NCI-H524 (cell line): ENCODE data around the gene ACSM5.
"Not testable (repeated sequence)": the region's sequence is repeated elsewhere in the genome, so short reads cannot be mapped to it uniquely, and the experiment has no call there.

Source experiments
- DNase-seq, 2 experiments: peaks; one replicate each; lab custom pipeline; 2025; lab: John Stamatoyannopoulos, UW

ACSM5 gene

GRCh38 chr16:20398603-20399002 lies 10.7 kb upstream of the ACSM5 start:
- no peak for DNase-seq

- no peak for DNase-seq
Observed at GRCh38 chr16:20399185-20399584, 10.1 kb upstream of the ACSM5 start.

GRCh38 chr16:20401066-20401465 lies 8.3 kb upstream of the ACSM5 start:
- DNase-seq: no peak

GRCh38 chr16:20401475-20402016 lies 7.8 kb upstream of the ACSM5 start:
- DNase-seq: no peak

- no peak for DNase-seq
Observed at GRCh38 chr16:20402651-20403050, 6.7 kb upstream of the ACSM5 start.

- no peak for DNase-seq
Observed at GRCh38 chr16:20404637-20405036, 4.7 kb upstream of the ACSM5 start, which contains the start of gene PDILT. Gene PDILT, minus strand, starts transcription at chr16:20404737. Its CDS starts 5,437 bp downstream, at chr16:20399300.

GRCh38 chr16:20410121-20410723 lies 888 bp downstream of the ACSM5 start:
- no peak for DNase-seq

- DNase-seq: no peak
Observed at GRCh38 chr16:20411055-20411454, 1.7 kb downstream of the ACSM5 start.

GRCh38 chr16:20415541-20415940 lies 6.2 kb downstream of the ACSM5 start:
- DNase-seq: no peak

GRCh38 chr16:20419093-20419492 lies 9.8 kb downstream of the ACSM5 start:
- DNase-seq: not testable (repeated sequence)

GRCh38 chr16:20421748-20422147 lies 12.4 kb downstream of the ACSM5 start:
- DNase-seq: not testable (repeated sequence)

GRCh38 chr16:20423772-20424128 lies 14.4 kb downstream of the ACSM5 start:
- not testable (repeated sequence) for DNase-seq

- DNase-seq: no peak
Observed at GRCh38 chr16:20424129-20424866, 15.0 kb downstream of the ACSM5 start.

GRCh38 chr16:20427401-20427797 lies 18.1 kb downstream of the ACSM5 start:
- not testable (repeated sequence) for DNase-seq

- not testable (repeated sequence) for DNase-seq
Observed at GRCh38 chr16:20429499-20429898, 20.2 kb downstream of the ACSM5 start.

- DNase-seq: not testable (repeated sequence)
Observed at GRCh38 chr16:20430480-20430879, 21.1 kb downstream of the ACSM5 start.

- DNase-seq: no peak
Observed at GRCh38 chr16:20430948-20431347, 21.6 kb downstream of the ACSM5 start.

GRCh38 chr16:20438950-20439349 lies 29.6 kb downstream of the ACSM5 start:
- not testable (repeated sequence) for DNase-seq

GRCh38 chr16:20439820-20440231 lies 30.5 kb downstream of the ACSM5 start:
- DNase-seq: not testable (repeated sequence)

GRCh38 chr16:20440731-20441130 lies 31.4 kb downstream of the ACSM5 start:
- not testable (repeated sequence) for DNase-seq

- DNase-seq: no peak
Observed at GRCh38 chr16:20441191-20441590, 31.9 kb downstream of the ACSM5 start.

GRCh38 chr16:20441859-20442258 lies 32.5 kb downstream of the ACSM5 start:
- DNase-seq: not testable (repeated sequence)
